Measurements from ENCODE around the gene MRGPRG.

MRGPRG gene

GRCh38 chr11:3189886-3190583 lies 28.6 kb downstream of the MRGPRG start:
- no peak overlapping the region for H3K4me3 ChIP-seq (ENCODE audit: low read length)
- no peaks in the 10 kb centered on the region for H3F3A ChIP-seq (ENCODE audit: control insufficient read depth, insufficient read depth)
- TF ChIP-seq EZH2phosphoT487 (IDR thresholded peaks at IDR 0.05; ENCODE audit: borderline replicate concordance, low read length): no peak
- no peak for TF ChIP-seq CTCF (IDR thresholded peaks at IDR 0.05; ENCODE audit: low read depth, low read length, poor library complexity, severe bottlenecking)
- H3K27me3 ChIP-seq (ENCODE audit: control insufficient read depth, low read length): no peaks in the 10 kb centered on the region
- no peaks in the 10 kb centered on the region for H4K20me1 ChIP-seq (ENCODE audit: control insufficient read depth, insufficient read depth, low read depth, low read length)
- H3K9me2 ChIP-seq (replicated peaks; ENCODE audit: control insufficient read depth, low read length): no peaks in the 10 kb centered on the region
- no peaks in the 10 kb centered on the region for H3K79me2 ChIP-seq (ENCODE audit: control insufficient read depth, low read length)
- no peaks in the 10 kb centered on the region for H3K9me3 ChIP-seq (ENCODE audit: control insufficient read depth, insufficient read depth, low read length)
- no peaks in the 10 kb centered on the region for H3K36me3 ChIP-seq (ENCODE audit: control insufficient read depth, low read length)
- H3K4me2 ChIP-seq (ENCODE audit: low read length): no peak overlapping the region
- no peaks in the 10 kb centered on the region for H3K4me1 ChIP-seq (ENCODE audit: control insufficient read depth, low read length)
- H3K27ac ChIP-seq (ENCODE audit: low read depth, low read length): no peak overlapping the region

GRCh38 chr11:3189196-3189843 lies 29.3 kb downstream of the MRGPRG start:
- Histone ChIP-seq H3K79me2 (ENCODE audit: control insufficient read depth, low read length) (no peaks in the 10 kb centered on the region), H3K9me3 (ENCODE audit: control insufficient read depth, insufficient read depth, low read length) (no peaks in the 10 kb centered on the region), H3K27me3 (ENCODE audit: control insufficient read depth, low read length) (no peaks in the 10 kb centered on the region), H3K4me3 (ENCODE audit: low read length) (no peak overlapping the region), H3K4me2 (ENCODE audit: low read length) (no peak overlapping the region), H3K36me3 (ENCODE audit: control insufficient read depth, low read length) (no peaks in the 10 kb centered on the region), H4K20me1 (ENCODE audit: control insufficient read depth, insufficient read depth, low read depth, low read length) (no peaks in the 10 kb centered on the region), H3F3A (ENCODE audit: control insufficient read depth, insufficient read depth) (no peaks in the 10 kb centered on the region), H3K4me1 (ENCODE audit: control insufficient read depth, low read length) (no peaks in the 10 kb centered on the region), H3K9me2 (replicated peaks; ENCODE audit: control insufficient read depth, low read length) (no peaks in the 10 kb centered on the region), H3K27ac (ENCODE audit: low read depth, low read length) (no peak overlapping the region)
- TF ChIP-seq CTCF (IDR thresholded peaks at IDR 0.05; ENCODE audit: low read depth, low read length, poor library complexity, severe bottlenecking): no peak

- H3K9me2 ChIP-seq (replicated peaks; ENCODE audit: control insufficient read depth, low read length): no peaks in the 10 kb centered on the region
- H3K4me3 ChIP-seq (ENCODE audit: low read length): no peak overlapping the region
- no peaks in the 10 kb centered on the region for H3K27me3 ChIP-seq (ENCODE audit: control insufficient read depth, low read length)
- H4K20me1 ChIP-seq (ENCODE audit: control insufficient read depth, insufficient read depth, low read depth, low read length): no peaks in the 10 kb centered on the region
- no peaks in the 10 kb centered on the region for H3K9me3 ChIP-seq (ENCODE audit: control insufficient read depth, insufficient read depth, low read length)
- no peaks in the 10 kb centered on the region for H3K4me1 ChIP-seq (ENCODE audit: control insufficient read depth, low read length)
- no peak overlapping the region for H3K4me2 ChIP-seq (ENCODE audit: low read length)
- H3K79me2 ChIP-seq (ENCODE audit: control insufficient read depth, low read length): no peaks in the 10 kb centered on the region
- no peaks in the 10 kb centered on the region for H3F3A ChIP-seq (ENCODE audit: control insufficient read depth, insufficient read depth)
- TF ChIP-seq CTCF (IDR thresholded peaks at IDR 0.05; ENCODE audit: low read depth, low read length, poor library complexity, severe bottlenecking) (no peak), EZH2phosphoT487 (IDR thresholded peaks at IDR 0.05; ENCODE audit: borderline replicate concordance, low read length) (no peak)
- H3K36me3 ChIP-seq (ENCODE audit: control insufficient read depth, low read length): no peaks in the 10 kb centered on the region
- H3K27ac ChIP-seq (ENCODE audit: low read depth, low read length): no peak overlapping the region
Observed at GRCh38 chr11:3188496-3189195, 30.0 kb downstream of the MRGPRG start.
